Loucy (cell line): ENCODE results near the gene RERE.

Experiments
- H2AFZ ChIP-seq: fragments of 200-600 bp; sonication (generic); 2 replicates; pipeline ENCODE4 v1.6.0; 2016; ENCODE audit warnings: antibody characterized with exemption, mild to moderate bottlenecking, low read length, moderate library complexity
- H3F3A ChIP-seq: fragments of 200-600 bp; 2 replicates; pipeline ENCODE4 v1.6.0; 2016; ENCODE audit warnings: antibody characterized with exemption, low read depth, mild to moderate bottlenecking
- H3K27me3 ChIP-seq: fragments of 200-600 bp; sonication (generic); 2 replicates; pipeline ENCODE4 v1.6.1; 2014; ENCODE audit warnings: low read length, mild to moderate bottlenecking; ENCODE audit not compliant: insufficient read depth, poor library complexity, severe bottlenecking
- H3K36me3 ChIP-seq: fragments of 200-600 bp; sonication (generic); 2 replicates; pipeline ENCODE4 v1.6.1; 2016; ENCODE audit warnings: low read length; ENCODE audit not compliant: insufficient read depth
- H3K4me1 ChIP-seq: fragments of 200-600 bp; sonication (generic); 2 replicates; pipeline ENCODE4 v1.5.1; 2014; ENCODE audit warnings: low read length, mild to moderate bottlenecking; ENCODE audit not compliant: insufficient read depth, poor library complexity, severe bottlenecking
- H3K4me2 ChIP-seq: fragments of 200-600 bp; sonication (generic); 2 replicates; pipeline ENCODE4 v1.6.0; 2014; ENCODE audit warnings: antibody characterized with exemption, low read length, low read depth, mild to moderate bottlenecking; ENCODE audit not compliant: poor library complexity, severe bottlenecking
- H3K4me3 ChIP-seq: fragments of 200-600 bp; sonication (generic); 2 replicates; pipeline ENCODE4 v1.5.1; 2014; ENCODE audit warnings: low read length, mild to moderate bottlenecking, mixed read lengths; ENCODE audit not compliant: poor library complexity, severe bottlenecking
- H3K79me2 ChIP-seq: fragments of 200-600 bp; sonication (generic); 2 replicates; pipeline ENCODE4 v1.6.1; 2014; ENCODE audit warnings: low read length; ENCODE audit not compliant: insufficient read depth
- H3K9ac ChIP-seq: fragments of 200-600 bp; sonication (generic); 2 replicates; pipeline ENCODE4 v1.6.0; 2014; ENCODE audit warnings: mild to moderate bottlenecking, low read depth, low read length, moderate library complexity; ENCODE audit not compliant: poor library complexity, severe bottlenecking
- H3K9me2 ChIP-seq: fragments of 200-600 bp; sonication (generic); replicated peaks from 2 replicates; pipeline ENCODE4 v1.6.1; 2016; ENCODE audit warnings: low read depth, low read length, mixed read lengths
- H3K9me3 ChIP-seq: fragments of 200-600 bp; sonication (generic); 2 replicates; pipeline ENCODE4 v1.6.1; 2014; ENCODE audit warnings: mild to moderate bottlenecking, antibody characterized with exemption, low read length, low read depth; ENCODE audit not compliant: insufficient read depth
- H4K20me1 ChIP-seq: fragments of 200-600 bp; sonication (generic); 2 replicates; pipeline ENCODE4 v1.6.0; 2014; ENCODE audit warnings: antibody characterized with exemption, low read length, mild to moderate bottlenecking; ENCODE audit not compliant: insufficient read depth, poor library complexity, severe bottlenecking
- EZH2phosphoT487 ChIP-seq: fragments of 200-600 bp; IDR thresholded peaks from 2 replicates; pipeline ENCODE4 v1.6.1; 2018; ENCODE audit warnings: antibody characterized with exemption, mild to moderate bottlenecking, moderate library complexity, borderline replicate concordance
- TF ChIP-seq, protein P1 (sequence below): fragments of 200-600 bp; sonication (generic); conservative IDR thresholded peaks from 2 replicates; pipeline ENCODE4 v1.5.1; 2014; ENCODE audit warnings: mild to moderate bottlenecking, antibody characterized with exemption, low read length

RERE gene

DNA sequence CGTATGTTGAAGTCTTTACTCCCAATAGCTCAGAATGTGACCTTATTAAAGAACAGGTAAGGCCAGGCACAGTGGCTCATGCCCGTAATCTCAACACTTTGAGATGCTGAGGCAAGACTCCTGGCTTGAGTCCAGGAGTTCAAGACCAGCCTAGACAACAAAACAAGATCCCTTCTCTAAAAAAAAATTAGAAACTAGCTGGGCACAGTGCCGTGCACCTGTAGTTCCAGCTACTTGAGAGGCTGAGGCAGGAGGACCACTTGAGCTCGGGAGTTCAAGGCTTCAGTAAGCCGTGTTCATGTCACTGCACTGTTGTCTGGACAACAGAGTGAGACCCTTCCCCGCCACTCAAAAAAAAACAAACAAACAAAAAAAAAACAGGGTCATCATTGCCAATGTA is 171.3 kb downstream of the RERE start:
- Histone ChIP-seq H3K36me3 (peaks cover 3% of the 10 kb centered on the region; the same call in 1 of the 2 replicates), H3K9me3 (no peaks in the 10 kb centered on the region), H3K79me2 (peaks cover 14% of the 10 kb centered on the region; the same call in 1 of the 2 replicates)

DNA sequence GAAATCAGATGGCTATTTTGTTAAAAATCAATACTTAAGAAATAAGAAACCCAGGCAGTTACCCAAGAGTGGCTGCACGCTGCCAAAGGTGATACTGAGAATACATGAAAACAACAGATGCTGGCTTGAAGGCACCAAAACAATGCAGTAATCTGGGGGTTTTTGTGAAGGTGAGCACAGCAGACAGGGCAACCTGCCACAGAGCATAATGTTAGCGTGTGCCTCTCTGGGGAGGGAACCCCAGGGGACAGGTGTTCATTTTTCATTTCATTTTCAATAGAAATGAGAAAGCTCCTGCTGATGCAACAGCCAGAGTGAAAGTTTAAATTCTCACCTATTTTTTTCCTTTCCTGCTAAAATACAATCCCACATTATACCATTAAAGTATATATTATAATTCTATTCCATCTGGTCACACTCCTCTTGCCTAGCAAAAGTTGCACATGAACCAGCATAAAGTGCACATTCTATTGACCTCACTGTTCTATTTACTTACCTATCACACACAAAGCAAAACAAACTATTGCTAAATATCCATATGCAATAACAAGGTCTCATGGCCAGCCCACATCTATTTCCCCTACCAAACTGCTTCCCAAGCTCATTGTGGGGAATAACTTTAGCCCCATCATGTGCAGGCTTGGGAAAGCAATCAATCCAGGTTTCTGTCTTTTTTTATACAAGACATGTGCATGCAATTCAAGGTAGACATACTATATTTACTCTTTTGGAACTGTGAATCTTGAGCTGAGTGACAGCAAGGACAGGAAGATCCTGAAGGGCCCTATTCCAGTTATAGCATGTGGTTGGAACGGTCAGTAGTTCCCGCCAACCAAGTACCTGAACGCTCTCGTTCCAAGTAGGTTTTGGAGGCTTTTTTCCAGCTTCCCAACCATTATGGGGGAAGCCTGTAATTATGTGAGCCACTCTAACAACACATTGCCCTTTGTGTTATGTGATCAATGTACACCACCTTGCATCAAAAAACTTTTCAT is 173.6 kb downstream of the RERE start:
- Histone ChIP-seq H3K4me2 (no peak overlapping the region), H4K20me1 (no peaks in the 10 kb centered on the region), H2AFZ (no peak overlapping the region), H3K4me1 (peaks cover 11% of the 10 kb centered on the region), H3K79me2 (peaks cover 9% of the 10 kb centered on the region; the same call in 1 of the 2 replicates), H3K9me3 (no peaks in the 10 kb centered on the region), H3K9me2 (no peaks in the 10 kb centered on the region), H3K9ac (no peak overlapping the region), H3K4me3 (no peak overlapping the region), H3K36me3 (no peaks in the 10 kb centered on the region), H3F3A (no peaks in the 10 kb centered on the region), H3K27me3 (no peaks in the 10 kb centered on the region)
- TF ChIP-seq EZH2phosphoT487, result no peak
- TF ChIP-seq, protein P1, sequence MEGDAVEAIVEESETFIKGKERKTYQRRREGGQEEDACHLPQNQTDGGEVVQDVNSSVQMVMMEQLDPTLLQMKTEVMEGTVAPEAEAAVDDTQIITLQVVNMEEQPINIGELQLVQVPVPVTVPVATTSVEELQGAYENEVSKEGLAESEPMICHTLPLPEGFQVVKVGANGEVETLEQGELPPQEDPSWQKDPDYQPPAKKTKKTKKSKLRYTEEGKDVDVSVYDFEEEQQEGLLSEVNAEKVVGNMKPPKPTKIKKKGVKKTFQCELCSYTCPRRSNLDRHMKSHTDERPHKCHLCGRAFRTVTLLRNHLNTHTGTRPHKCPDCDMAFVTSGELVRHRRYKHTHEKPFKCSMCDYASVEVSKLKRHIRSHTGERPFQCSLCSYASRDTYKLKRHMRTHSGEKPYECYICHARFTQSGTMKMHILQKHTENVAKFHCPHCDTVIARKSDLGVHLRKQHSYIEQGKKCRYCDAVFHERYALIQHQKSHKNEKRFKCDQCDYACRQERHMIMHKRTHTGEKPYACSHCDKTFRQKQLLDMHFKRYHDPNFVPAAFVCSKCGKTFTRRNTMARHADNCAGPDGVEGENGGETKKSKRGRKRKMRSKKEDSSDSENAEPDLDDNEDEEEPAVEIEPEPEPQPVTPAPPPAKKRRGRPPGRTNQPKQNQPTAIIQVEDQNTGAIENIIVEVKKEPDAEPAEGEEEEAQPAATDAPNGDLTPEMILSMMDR, result no peak

More for the DNA sequence above, 171.3 kb downstream of the RERE start:
- Histone ChIP-seq H3K4me1 (peaks cover 12% of the 10 kb centered on the region), H3K4me3 (no peak overlapping the region), H3F3A (no peaks in the 10 kb centered on the region), H3K9ac (no peak overlapping the region), H4K20me1 (peaks cover 2% of the 10 kb centered on the region), H3K4me2 (no peak overlapping the region), H2AFZ (no peak overlapping the region), H3K27me3 (no peaks in the 10 kb centered on the region), H3K9me2 (no peaks in the 10 kb centered on the region)
- no peak for TF ChIP-seq EZH2phosphoT487
- TF ChIP-seq, protein P1, result no peak

DNA sequence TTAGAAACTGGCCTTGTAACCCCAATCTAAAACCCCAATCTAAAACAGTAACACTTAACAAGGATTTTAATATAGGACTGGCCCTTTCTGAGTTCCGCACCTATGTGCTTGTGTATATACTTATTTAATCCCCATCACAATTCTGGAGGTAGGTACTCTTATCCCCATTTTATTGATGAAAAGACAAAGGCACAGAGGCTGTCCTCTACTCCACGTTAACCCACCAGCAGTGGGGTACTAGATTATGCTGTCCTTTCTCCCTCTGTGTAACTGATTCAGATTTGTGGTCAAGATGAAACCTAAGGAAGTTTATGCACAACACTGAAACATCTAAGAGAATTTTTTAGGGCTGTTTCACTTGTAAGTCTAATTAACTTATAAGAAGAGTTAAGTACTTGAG is 175.3 kb downstream of the RERE start:
- Histone ChIP-seq H3K9me3 (no peaks in the 10 kb centered on the region), H3K36me3 (no peaks in the 10 kb centered on the region), H3K27me3 (no peaks in the 10 kb centered on the region), H3F3A (no peaks in the 10 kb centered on the region), H3K4me1 (peaks cover 4% of the 10 kb centered on the region), H4K20me1 (peaks cover 5% of the 10 kb centered on the region), H3K4me2 (no peak overlapping the region), H3K9ac (no peak overlapping the region), H3K79me2 (peaks cover 14% of the 10 kb centered on the region; the same call in 1 of the 2 replicates), H2AFZ (no peak overlapping the region), H3K4me3 (no peak overlapping the region), H3K9me2 (no peaks in the 10 kb centered on the region)
- TF ChIP-seq EZH2phosphoT487, result no peak
- TF ChIP-seq, protein P1, result no peak
